Measurements from ENCODE around the gene SLC12A5.

DNA sequence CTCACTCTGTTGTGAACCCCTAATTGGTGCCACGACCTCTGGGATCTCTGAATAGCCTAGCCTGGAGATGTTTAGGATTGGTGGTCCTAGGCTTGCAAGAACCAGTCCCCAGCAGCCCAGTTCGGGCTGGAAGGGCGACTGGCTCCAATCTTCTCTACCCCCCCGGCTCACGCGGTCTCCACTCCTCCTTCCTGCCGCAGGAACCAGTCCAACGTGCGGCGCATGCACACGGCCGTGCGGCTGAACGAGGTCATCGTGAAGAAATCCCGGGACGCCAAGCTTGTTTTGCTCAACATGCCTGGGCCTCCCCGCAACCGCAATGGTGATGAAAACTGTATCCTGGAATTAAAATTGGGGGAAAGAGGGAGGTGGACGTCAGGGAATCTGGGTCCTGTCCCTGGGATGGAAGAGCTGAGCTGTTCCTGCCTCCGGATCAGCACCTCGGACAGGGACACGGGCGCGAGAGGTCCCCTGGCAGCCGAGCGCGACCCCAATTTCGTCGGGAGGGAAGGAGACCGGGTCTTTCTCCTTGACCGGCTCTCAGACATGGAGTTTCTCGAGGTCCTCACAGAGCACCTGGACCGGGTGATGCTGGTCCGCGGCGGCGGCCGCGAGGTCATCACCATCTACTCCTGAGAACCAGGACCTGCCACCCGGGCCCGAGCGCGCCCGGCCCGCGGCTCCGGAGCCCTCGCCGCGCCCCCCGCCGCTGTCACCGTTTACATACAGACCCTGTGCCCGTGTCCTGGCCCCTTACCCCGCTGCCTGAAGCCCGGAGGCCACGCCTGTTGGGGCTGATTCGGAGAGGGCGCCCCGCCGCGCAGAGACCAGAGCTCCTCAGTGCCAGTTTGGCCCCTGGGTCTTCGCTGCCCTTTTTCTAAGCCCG, 28.2 kb downstream of the SLC12A5 start:
- TF ChIP-seq CTCF (IDR thresholded peaks at IDR 0.05) = no peak
- TF ChIP-seq POLR2AphosphoS5 (IDR thresholded peaks at IDR 0.05) = no peak

Measured in stomach (tissue), 4 donors.